ENCODE data around the gene MOB3B.

The MOB3B gene

GRCh38 chr9:27427272-27427643, 102.4 kb downstream of the MOB3B start:
- H3K36me3 ChIP-seq (ENCODE audit: control insufficient read depth in 2 of 2, insufficient read depth in 1 of 2, low read length in 2 of 2) = no peaks in the 10 kb centered on the region
- CTCF ChIA-PET = no interaction called here
- H3K27ac ChIP-seq (ENCODE audit: extremely low read depth, low read depth, low read length) = no peak overlapping the region
- no peaks in the 10 kb centered on the region for H3K9me3 ChIP-seq (ENCODE audit: control insufficient read depth, insufficient read depth, low read depth, low read length)
- POLR2A ChIA-PET = no interaction called here
- TF ChIP-seq ZBTB7A (tag by site-specific recombination; IDR thresholded peaks at IDR 0.05; ENCODE audit: low read depth) = no peak
- no peak overlapping the region for H3K4me3 ChIP-seq (ENCODE audit: low read depth, low read length)
- peaks cover 17% of the 10 kb centered on the region; the same call in 1 of the 2 replicates for H3K4me1 ChIP-seq (ENCODE audit: control insufficient read depth, insufficient read depth, low read length)

GRCh38 chr9:27426511-27427271, 102.9 kb downstream of the MOB3B start:
- Histone ChIP-seq H3K4me1 (ENCODE audit: control insufficient read depth, insufficient read depth, low read length) (peaks cover 15% of the 10 kb centered on the region; the same call in 1 of the 2 replicates), H3K4me3 (ENCODE audit: low read depth, low read length) (no peak overlapping the region), H3K27ac (ENCODE audit: extremely low read depth, low read depth, low read length) (no peak overlapping the region), H3K9me3 (ENCODE audit: control insufficient read depth, insufficient read depth, low read depth, low read length) (no peaks in the 10 kb centered on the region), H3K36me3 (ENCODE audit: control insufficient read depth in 2 of 2, insufficient read depth in 1 of 2, low read length in 2 of 2) (no peaks in the 10 kb centered on the region)
- 0 out of 2 replicates have a peak, but pooled peaks have one; percentile 35 for TF ChIP-seq EGR2 (tag by site-specific recombination; IDR thresholded peaks at IDR 0.05; ENCODE audit: low read depth)
- no peak for TF ChIP-seq PBX3 (CRISPR knock-in tag; IDR thresholded peaks at IDR 0.05)
- peak; percentile 30; the same call in 1 of the 2 replicates for TF ChIP-seq ZFHX2 (tag by site-specific recombination; conservative IDR thresholded peaks at IDR 0.05)
- ChIA-PET POLR2A (interaction anchor here (0.6 kb wide), 1 partner anchor 18 kb away, joined by 4 read pairs; no protein-coding TSS in a partner anchor), CTCF (interaction anchor here (0.6 kb wide), 1 partner anchor 446 kb away, joined by 6 read pairs; no protein-coding TSS in a partner anchor)

- Histone ChIP-seq H3K4me1 (ENCODE audit: control insufficient read depth, insufficient read depth, low read length) (peaks cover 14% of the 10 kb centered on the region; the same call in 1 of the 2 replicates), H3K27ac (ENCODE audit: extremely low read depth, low read depth, low read length) (no peak overlapping the region), H3K4me3 (ENCODE audit: low read depth, low read length) (no peak overlapping the region), H3K9me3 (ENCODE audit: control insufficient read depth, insufficient read depth, low read depth, low read length) (no peaks in the 10 kb centered on the region), H3K36me3 (ENCODE audit: control insufficient read depth in 2 of 2, insufficient read depth in 1 of 2, low read length in 2 of 2) (no peaks in the 10 kb centered on the region)
- POLR2A ChIA-PET = interaction anchor here (0.6 kb wide), 1 partner anchor 18 kb away, joined by 4 read pairs; no protein-coding TSS in a partner anchor
- CTCF ChIA-PET = interaction anchor here (0.6 kb wide), 1 partner anchor 445 kb away, joined by 6 read pairs; no protein-coding TSS in a partner anchor
- no peak for TF ChIP-seq PRDM4 (tag by site-specific recombination; IDR thresholded peaks at IDR 0.05)
- peak; percentile 88 for TF ChIP-seq SP7 (tag by site-specific recombination; IDR thresholded peaks at IDR 0.05)
- no peak for TF ChIP-seq ZNF777 (tag by site-specific recombination; IDR thresholded peaks at IDR 0.05; ENCODE audit: borderline replicate concordance)
- TF ChIP-seq ZNF629 (tag by site-specific recombination; IDR thresholded peaks at IDR 0.05) = no peak
- TF ChIP-seq, protein P1, sequence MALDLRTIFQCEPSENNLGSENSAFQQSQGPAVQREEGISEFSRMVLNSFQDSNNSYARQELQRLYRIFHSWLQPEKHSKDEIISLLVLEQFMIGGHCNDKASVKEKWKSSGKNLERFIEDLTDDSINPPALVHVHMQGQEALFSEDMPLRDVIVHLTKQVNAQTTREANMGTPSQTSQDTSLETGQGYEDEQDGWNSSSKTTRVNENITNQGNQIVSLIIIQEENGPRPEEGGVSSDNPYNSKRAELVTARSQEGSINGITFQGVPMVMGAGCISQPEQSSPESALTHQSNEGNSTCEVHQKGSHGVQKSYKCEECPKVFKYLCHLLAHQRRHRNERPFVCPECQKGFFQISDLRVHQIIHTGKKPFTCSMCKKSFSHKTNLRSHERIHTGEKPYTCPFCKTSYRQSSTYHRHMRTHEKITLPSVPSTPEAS (tag by site-specific recombination; IDR thresholded peaks at IDR 0.05) = no peak
- peak; percentile 57 for TF ChIP-seq OSR2 (tag by site-specific recombination; IDR thresholded peaks at IDR 0.05)
Observed at GRCh38 chr9:27425827-27426510, 103.6 kb downstream of the MOB3B start.

Data from HEK293 (cell line).